Measurements from ENCODE around the gene PRAMEF18.
A peak's percentile ranks its signal among the peaks of the same experiment; 100 is the strongest.
"Not testable (repeated sequence)": the region's sequence is repeated elsewhere in the genome, so short reads cannot be mapped to it uniquely, and the experiment has no call there.

PRAMEF18 gene, protein sequence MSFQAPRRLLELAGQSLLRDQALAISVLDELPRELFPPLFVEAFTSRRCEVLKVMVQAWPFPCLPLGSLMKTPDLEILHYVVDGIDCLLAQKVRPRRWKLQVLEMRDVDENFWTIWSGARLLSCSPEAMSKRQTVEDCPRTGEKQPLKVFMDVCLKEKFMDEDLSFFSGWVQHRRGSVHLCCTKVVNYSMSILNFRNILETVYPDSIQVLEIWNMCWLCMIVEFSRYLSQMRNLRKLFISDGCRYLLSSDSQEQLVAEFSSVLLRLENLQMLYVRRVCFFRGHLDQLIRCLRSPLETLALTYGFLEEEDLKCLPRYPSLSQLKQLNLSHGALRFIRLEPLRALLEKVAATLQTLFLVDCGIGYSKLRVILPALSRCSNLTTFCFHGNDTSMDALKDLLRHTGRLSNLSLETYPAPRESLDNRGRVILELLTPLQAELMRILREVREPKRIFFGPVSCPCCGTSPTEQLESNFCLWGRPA

DNA sequence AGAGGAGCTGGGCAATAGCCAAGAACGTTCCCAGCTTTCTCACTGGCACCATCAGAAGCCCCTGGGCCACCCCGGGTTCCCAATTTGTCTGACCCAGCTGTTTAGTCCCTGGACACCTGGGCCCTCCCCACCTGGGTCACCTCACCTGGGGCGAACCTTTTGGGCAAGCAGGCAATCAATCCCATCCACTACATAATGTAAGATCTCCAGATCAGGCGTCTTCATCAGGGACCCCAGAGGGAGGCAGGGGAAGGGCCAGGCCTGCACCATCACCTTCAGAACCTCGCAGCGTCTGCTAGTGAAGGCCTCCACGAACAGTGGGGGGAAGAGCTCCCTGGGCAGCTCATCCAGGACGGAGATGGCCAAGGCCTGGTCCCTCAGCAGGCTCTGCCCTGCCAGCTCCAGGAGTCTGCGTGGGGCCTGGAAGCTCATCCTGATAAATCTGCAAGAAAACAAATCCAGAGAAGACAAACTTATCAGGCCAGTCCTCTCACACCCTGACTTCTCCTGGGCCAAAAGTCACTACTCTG, at the start of gene PRAMEF18:
TSS of gene PRAMEF18 (minus strand) at position 480 of the 530 bp plus-strand sequence. CDS start at position 432, 48 bp downstream.
- DNase-seq (ENCODE audit: low read depth in 2 of 2) = not testable (repeated sequence)

DNA sequence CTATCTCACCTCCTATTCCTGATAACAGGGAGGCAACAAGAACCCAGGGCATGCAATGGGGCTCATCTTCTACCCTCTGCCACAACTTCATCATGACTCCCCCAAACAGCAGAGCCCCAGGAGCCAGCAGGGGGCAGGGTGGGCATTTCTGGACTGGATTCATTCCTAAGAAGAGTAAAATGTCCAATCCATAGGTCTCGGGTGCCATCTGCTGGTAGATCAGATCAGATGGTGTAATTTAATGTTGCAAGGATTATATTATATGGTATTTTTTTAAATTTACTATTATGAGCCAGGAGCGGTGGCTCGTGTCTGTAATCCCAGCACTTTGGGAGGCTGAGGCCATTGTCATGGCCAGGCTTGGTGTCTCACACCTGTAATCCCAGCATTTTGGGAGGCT, 39.2 kb upstream of the PRAMEF18 start:
- DNase-seq (ENCODE audit: low read depth in 2 of 2) = not testable (repeated sequence)

DNA sequence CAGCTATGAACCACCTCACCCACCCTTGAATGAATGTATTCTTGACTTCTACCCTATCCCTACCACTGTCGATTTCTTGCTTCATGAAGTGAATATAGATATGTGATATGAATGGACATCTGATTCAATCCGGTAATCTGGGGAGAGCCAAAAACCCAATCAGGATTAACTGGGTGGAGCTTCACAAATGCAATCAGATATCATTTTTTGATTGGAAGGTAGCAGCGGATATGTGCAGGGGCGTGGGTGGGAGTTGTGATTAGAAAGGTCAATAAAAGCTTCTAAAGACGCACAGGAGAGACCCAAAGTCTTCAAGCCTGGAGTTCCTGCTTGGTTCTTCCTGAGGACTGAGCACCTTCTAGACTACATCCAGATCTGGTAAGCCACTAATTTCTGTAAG, 27.9 kb upstream of the PRAMEF18 start, which contains the start of gene PRAMEF5:
TSS of gene PRAMEF5 (plus strand) at position 301 of the 400 bp plus-strand sequence. CDS start 5,071 bp downstream, outside the sequence.
- DNase-seq (ENCODE audit: low read depth in 2 of 2) = not testable (repeated sequence)

DNA sequence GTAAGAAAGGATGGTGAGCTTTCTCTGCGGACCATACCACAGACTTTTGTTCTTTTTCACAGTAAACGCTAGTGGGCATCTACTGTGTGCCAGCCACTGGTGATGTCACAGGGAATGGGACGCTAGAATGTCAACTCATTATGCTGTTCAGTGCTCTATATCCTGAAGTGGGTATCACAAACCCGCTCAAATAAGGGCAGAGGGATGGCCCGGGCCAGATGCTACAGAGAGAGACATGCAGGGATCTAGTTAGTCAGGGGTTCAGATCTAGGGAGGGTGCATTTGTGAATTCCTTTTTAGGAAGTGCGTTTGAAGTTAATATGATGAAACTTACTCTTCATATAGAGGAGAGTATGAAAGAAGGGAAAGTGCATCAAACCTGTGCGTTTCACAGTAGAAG, 21.2 kb upstream of the PRAMEF18 start:
- not testable (repeated sequence) for DNase-seq (ENCODE audit: low read depth in 2 of 2)

DNA sequence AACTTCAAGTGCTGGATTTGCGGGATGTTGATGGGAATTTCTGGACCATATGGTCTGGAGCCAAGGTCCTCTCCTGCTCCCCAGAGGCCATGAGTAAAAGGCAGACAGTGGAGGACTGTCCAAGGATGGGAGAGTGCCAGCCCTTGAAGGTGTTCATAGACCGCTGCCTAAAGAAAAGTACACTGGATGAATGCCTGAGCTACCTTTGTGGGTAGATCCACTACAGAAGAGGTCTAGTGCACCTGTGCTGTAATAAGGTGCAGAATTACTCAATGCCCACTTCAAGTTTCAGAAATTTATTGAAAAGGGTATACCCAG, 20.6 kb upstream of the PRAMEF18 start:
- not testable (repeated sequence) for DNase-seq (ENCODE audit: low read depth in 2 of 2)

DNA sequence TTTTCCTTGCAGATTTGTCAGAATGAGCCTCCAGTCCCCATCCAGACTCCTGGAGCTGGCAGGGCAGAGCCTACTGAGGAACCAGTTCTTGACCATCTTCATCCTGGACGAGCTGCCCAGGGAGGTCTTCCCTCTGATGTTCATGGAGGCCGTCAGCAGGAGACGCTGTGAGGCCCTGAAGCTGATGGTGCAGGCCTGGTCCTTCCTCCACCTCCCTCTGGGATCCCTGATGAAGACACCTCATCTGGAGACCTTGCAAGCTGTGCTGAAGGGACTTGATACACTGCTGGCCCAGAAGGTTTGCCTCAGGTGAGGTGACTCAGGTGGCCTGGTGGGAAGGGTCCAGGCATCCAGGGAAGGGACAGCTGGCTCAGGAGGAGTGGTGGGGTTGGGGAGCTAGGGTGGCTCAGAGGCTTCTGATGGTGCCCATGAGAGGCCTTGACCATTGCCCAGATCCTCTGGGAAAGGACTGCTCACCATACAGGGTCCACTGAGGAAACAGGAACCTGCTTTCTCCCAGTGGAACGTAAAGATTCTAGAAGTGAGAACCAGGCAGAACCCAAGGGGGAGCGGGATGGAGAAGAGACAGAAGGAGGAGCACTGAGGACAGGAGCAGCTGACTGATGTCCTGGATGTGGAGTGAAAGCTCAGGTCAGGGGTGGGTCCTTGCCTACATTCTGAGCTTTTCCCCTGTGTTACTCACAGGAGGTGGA, 20.0 kb upstream of the PRAMEF18 start:
- not testable (repeated sequence) for DNase-seq (ENCODE audit: low read depth in 2 of 2)

DNA sequence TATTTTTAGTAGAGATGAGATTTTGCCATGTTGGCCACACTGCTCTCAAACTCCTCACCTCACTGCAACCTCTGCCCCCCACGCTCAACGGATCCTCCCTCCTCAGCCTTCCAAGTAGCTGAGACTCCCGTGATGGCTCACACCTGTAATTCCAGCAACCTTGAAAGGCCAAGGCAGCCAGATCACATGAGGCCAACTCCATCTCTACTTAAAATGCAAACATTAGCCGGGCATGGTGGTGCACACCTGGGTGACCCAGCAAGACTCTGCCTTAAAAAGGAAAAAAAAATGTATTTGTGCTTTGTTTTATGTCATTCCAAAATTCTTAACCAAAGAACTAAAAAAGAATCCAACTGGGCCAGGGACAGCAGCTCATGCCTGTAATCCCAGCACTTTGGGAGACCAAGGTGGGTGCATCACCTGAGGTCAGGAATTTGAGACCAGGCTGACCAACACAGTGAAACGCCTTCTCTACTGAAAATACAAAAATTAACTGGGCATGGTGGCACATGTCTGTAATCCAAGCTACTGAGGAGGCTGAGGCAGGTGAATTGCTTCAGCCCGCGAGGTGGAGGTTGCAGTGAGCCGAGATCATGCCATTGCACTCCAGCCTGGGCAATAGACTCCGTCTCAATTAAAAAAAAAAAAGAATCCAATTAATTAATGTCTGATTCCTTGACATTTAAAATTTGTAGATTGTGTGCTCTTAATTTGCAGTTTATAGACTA, 17.7 kb upstream of the PRAMEF18 start:
- not testable (repeated sequence) for DNase-seq (ENCODE audit: low read depth in 2 of 2)

DNA sequence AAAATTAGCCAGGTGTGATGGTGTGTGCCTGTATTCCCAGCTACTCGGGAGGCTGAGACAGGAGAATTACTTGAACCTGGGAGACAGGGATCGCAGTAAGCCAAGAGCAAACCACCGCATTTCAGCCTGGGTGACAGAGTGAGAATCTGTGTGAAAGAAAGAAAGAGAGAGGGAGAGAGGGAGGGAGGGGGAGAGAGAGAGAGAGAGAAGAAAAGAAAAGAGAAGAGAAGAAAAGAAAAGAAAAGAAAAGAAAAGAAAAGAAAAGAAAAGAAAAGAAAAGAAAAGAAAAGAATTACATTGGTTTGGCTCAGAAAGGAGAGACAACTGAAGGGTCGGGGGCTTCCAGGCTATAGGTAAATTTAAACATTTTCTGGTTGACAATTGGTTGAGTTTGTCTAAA, 13.7 kb upstream of the PRAMEF18 start:
- DNase-seq (ENCODE audit: low read depth in 2 of 2) = not testable (repeated sequence)

DNA sequence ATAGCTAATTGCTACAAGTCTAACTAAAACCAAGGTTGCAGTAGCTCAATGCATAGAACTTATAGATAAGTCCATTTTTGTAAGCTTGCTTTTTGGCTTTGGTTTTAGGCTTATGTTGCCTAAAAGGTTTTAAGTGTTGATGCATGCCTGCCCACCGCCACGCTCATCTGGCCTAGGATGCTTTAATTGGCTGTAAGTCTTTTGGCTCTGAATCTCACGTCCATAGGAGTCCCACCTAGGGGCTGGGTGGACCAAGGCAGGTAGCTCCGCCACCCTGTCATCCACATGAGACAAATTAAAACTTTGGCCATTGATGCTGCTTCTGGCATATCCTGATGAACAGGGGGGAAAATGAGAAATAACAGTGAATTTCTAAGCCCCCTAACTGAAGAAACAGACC, 11.6 kb upstream of the PRAMEF18 start:
- not testable (repeated sequence) for DNase-seq (ENCODE audit: low read depth in 2 of 2)

DNA sequence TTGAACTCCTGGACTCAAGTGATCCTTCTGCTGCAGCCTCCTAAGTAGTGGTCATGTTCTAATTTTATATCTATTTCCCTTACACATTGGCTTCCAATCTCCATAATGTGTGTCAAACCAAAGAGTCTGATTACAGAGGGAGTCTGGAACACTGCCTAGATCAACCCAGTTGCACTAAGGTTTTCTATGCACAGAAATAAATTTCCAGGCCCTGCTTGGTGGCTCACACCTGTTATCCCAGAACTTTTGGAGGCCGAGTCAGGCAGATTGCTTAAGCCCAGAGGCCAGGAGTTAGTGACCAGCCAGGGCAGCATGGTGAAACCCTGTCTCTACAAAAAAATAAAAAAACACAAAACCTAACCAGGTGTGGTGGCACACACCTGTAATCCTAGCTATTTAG, 8.1 kb upstream of the PRAMEF18 start:
- not testable (repeated sequence) for DNase-seq (ENCODE audit: low read depth in 2 of 2)

DNA sequence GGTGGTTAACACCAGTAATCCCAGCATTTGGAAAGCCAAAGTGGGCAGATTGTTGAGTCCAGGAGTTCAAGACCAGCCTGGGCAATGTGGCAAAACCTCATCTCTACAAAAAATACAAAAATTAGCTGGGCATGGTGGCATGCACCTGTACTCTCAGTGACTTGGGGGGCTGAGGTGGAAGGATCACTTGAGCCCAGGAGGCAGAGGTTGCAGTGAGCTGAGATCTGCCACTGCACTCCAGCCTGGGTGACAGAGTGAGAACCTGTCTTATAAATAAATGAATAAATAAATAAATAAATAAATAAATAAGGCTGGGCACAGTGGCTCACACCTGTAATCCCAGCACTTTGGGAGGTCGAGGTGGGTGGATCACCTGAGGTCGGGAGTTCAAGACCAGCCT, 6.1 kb upstream of the PRAMEF18 start:
- DNase-seq (ENCODE audit: low read depth in 2 of 2) = not testable (repeated sequence)

DNA sequence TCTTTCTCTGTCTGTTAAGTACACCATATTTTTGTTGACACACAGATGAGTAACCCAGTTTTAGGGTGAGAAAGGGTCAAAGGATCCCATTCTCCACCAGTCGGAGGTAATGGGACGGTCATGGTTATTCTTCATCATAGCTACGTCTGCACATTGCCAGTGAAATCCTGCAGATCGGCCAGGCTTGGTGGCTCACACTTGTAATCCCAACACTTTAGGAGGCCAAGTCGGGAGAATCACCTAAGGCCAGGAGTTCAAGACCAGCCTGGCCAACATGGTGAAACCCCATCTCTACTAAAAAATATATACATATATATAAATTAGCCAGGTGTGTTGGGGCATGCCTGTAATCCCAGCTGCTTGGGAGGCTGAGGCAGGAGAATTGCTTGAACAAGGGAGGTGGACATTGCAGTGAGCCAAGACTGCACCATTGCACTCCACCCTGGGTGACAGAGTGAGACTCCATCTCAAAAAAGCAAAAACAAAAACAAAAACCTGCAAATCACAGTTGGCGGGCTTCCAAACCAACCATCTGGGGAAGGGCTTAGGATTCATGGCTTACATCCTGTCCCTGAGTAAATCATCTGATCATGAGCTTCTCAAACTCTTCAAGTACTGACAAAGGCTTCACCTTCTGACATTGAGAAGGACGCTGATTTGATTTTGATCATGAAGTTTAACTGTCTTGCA, 5.3 kb upstream of the PRAMEF18 start:
- not testable (repeated sequence) for DNase-seq (ENCODE audit: low read depth in 2 of 2)

DNA sequence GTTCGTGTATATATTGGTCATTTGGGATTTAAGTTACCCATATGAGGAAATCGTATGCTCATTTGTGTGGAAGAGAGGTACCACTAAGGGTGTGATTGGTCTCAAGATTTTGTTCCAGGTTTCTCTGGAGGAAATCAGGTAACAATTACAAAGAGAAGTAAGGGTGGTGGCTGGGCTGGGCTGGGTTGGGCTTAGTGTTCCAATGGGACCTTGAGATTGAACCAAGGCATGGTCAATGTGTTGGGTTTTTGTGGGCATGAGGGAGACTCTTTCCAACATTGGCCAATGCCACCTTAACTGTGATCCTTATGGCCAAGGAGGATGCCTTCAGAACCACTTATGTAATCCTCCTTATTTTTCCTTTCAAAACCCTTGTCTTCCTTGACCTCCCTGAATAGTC, 4.6 kb upstream of the PRAMEF18 start:
- DNase-seq (ENCODE audit: low read depth in 2 of 2) = not testable (repeated sequence)

DNA sequence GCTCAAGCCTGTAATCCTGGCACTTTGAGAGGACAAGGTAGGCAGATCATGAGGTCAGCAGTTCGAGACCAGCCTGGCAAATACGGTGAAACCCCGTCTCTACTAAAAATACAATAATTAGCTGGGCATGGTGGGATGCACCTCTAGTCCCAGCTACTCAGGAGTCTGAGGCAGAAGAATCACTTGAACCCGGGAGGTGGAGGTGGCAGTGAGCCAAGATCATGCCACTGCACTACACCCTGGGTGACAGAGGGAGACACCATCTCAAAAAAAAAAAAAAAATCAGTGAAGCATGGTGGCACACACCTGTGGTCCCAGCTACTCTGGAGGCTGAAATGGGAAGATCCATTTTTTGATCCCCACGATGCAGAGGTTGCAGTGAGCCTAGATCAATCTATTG, 4.1 kb upstream of the PRAMEF18 start:
- DNase-seq (ENCODE audit: low read depth in 2 of 2) = not testable (repeated sequence)

DNA sequence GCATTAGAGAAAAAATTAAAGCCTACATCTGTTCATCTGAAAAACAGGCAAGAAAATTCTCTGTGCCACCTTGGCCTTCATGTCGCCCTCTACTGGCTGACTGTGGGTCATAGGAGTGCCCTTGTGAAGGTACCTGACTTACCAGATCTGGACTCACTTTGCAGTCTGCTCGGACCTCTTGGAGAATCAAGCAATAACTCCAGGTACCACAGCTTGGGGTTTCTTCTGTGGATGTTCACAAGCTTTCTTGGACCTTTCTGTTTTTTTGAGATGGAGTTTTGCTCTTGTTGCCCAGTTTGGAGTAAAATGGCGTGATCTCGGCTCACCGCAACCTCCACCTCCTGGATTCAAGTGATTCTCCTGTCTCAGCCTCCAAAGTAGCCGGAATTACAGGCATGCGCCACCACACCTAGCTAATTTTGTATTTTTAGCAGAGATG, 2.4 kb upstream of the PRAMEF18 start:
- DNase-seq (ENCODE audit: low read depth in 2 of 2) = peak; percentile 28 to 45

DNA sequence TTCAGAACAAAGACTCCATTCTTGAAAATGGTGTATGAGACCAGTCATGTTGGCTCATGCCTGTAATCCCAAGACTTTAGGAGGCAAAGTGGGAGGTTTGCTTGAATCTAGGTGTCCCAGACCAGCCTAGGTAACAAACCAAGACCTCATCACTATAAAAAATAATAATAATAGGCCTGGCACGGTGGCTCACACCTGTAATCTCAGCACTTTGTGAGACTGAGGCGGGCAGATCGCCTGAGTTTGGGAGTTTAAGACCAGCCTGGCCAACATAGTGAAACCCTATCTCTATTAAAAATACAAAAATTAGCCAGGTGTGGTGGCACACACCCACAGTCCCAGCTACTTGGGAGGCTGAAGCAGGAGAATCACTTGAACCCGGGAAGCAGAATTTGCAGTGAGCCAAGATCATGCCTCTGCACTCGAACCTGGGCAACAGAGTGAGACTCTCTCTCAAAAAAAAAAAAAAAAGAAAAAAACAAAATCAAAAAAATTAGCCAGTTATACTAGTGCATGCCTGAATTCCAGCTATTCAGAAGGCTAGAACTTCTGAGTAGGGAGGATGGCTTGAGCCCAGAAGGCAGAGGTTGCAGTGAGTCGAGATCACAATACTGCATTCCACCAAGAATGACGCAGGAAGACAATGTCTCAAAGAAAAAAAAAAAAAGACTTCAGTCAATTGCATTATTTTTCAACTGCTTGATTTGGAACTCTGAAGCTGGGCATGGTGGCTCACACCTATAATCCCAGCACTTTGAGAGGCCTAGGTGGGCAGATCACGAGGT, 1.5 kb upstream of the PRAMEF18 start:
- DNase-seq (ENCODE audit: low read depth in 2 of 2) = not testable (repeated sequence)

DNA sequence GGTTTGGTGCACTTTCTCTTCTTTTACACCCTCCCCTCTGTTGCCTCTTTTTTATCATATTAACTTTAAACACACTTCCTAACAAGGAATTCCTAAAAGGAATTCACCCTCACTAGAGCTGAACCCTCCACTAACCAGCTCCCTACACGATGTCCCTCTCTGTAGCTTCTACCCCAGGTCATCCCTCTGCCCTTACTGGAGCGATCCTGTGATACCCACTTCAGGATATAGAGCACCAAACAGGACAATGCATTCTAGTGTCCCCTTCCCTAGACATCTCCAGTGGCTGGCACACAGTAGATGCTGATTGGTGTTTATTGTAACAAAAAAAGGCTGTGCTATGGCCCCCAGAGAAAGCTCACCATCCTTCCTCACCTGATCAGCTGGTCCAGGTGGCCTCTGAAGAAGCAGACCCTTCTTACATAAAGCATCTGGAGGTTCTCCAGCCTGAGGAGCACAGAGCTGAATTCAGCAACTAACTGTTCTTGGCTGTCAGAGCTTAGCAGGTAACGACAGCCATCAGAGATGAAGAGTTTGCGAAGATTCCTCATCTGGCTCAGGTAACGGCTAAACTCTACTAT, 1.4 kb downstream of the PRAMEF18 start:
- DNase-seq (ENCODE audit: low read depth in 2 of 2) = no peak

DNA sequence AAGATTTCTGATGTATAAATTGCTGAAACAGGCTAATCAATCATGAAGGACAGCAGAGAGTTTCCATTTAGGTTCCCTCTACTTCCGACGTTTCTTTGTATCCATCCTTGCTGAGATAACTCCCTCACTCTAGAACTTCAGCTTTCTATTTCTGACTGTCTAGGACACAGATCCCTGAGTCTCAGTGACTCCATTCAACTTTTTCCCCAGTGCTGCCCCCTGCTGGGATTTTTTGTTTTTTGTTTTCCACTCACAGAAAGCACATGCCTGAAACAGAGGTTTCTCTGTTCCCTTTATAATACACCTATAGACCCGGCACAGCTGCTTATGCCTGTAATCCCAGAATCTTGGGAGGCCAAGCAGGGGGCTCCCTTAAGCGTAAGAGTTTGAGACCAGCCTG, 3.2 kb downstream of the PRAMEF18 start:
- not testable (repeated sequence) for DNase-seq (ENCODE audit: low read depth in 2 of 2)

DNA sequence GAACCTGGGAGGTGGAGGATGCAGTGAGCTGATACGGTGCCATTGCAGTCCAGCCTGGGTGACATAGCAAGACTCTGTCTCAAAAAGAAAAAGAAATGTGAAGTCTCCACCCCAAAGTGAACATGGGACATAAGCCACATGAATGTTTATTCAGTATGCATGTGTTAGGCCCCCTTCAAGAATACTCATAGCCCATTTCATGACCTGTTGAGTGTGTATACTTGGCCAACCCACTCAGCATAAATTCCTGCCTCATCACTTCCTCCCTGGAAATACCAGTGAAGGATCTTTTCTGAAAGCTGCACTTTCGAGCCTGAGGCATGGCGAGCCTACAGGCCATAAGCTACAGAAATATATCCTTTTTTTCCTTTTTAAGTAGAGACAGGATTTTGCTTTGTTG, 6.8 kb downstream of the PRAMEF18 start:
- DNase-seq (ENCODE audit: low read depth in 2 of 2) = not testable (repeated sequence)

DNA sequence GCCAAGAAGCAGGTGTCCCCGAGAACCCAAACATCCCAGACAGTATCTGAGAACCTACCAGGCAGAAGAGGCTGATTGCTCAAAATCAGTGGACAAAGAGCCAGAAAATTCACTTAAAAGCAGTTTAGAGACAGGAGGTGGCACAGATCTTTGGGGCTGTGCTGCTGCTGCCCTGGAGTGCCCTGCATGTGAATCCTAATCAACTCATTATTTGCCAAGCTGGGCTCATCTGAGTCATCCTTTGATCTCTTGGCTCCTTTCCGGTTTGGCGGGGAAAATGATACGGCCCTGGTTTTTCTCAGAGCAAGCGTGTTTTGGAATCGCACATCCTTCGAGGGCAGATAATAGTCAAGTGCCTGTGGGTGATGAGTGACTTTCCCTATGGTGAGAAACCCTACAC, 9.3 kb downstream of the PRAMEF18 start:
- not testable (repeated sequence) for DNase-seq (ENCODE audit: low read depth in 2 of 2)

All from stimulated activated CD4-positive, alpha-beta T cell treated with anti-CD3 and anti-CD28 coated beads, Interleukin-4, amount 100 ng/mL, for 48 hours (primary cell).